Astrocyte (in vitro differentiated cells and primary cell): Measurements from ENCODE around the gene ARV1. TPM values are rescaled to one million over a fixed set of nuclear protein-coding genes. Genes with fewer than 3 reads are reported as not detected.

Source experiments
- DNase-seq: peaks from one replicate; pipeline ENCODE4 v3.0.0-alpha.2; 2010; ENCODE audit warnings: low read depth
- FAIRE-seq: peaks from 2 replicates; lab custom pipeline; 2011; peaks lifted over from hg19 to GRCh38; lab: Jason Lieb, UNC
- H2AFZ ChIP-seq: 2 replicates; pipeline ENCODE4 v1.6.0; 2012; ENCODE audit warnings: low read depth, low read length, inconsistent platforms
- H3K27ac ChIP-seq: 2 replicates; pipeline ENCODE4 v1.5.1; 2011; ENCODE audit warnings: low read depth, low read length, inconsistent platforms
- H3K27me3 ChIP-seq: 2 replicates; pipeline ENCODE4 v1.6.0; 2011; ENCODE audit warnings: low read length, inconsistent platforms; ENCODE audit not compliant: insufficient read depth
- H3K36me3 ChIP-seq: 2 replicates; pipeline ENCODE4 v1.5.1; 2011; ENCODE audit warnings: low read length, inconsistent platforms; ENCODE audit not compliant: insufficient read depth
- H3K4me1 ChIP-seq: 2 replicates; pipeline ENCODE4 v1.5.1; 2011; ENCODE audit warnings: low read length, inconsistent platforms; ENCODE audit not compliant: insufficient read depth
- H3K4me2 ChIP-seq: 2 replicates; pipeline ENCODE4 v1.6.0; 2012; ENCODE audit warnings: low read length, inconsistent platforms
- H3K4me3 ChIP-seq: 2 replicates; pipeline ENCODE4 v1.5.1; 2011; ENCODE audit warnings: low read depth, mild to moderate bottlenecking, low read length, inconsistent platforms; ENCODE audit not compliant: insufficient read depth
- H3K79me2 ChIP-seq: 2 replicates; pipeline ENCODE4 v1.6.0; 2012; ENCODE audit warnings: mild to moderate bottlenecking, low read length, inconsistent platforms; ENCODE audit not compliant: insufficient read depth
- H3K9ac ChIP-seq: 2 replicates; pipeline ENCODE4 v1.6.0; 2012; ENCODE audit warnings: mild to moderate bottlenecking, low read length, inconsistent platforms
- H3K9me3 ChIP-seq: 2 replicates; pipeline ENCODE4 v1.5.1; 2012; ENCODE audit warnings: low read depth, mild to moderate bottlenecking, low read length, inconsistent platforms; ENCODE audit not compliant: insufficient read depth
- H4K20me1 ChIP-seq: 2 replicates; pipeline ENCODE4 v1.6.0; 2012; ENCODE audit warnings: low read length, inconsistent platforms; ENCODE audit not compliant: insufficient read depth
- H3K27ac Mint-ChIP-seq: one replicate; pipeline ENCODE4 v1.8.0; 2021; ENCODE audit warnings: mild to moderate bottlenecking, mixed read lengths; ENCODE audit not compliant: unreplicated experiment
- H3K27me3 Mint-ChIP-seq: one replicate; pipeline ENCODE4 v1.8.0; 2021; ENCODE audit warnings: low read depth, mixed read lengths; ENCODE audit not compliant: unreplicated experiment
- H3K36me3 Mint-ChIP-seq: one replicate; pipeline ENCODE4 v1.8.0; 2021; ENCODE audit warnings: low read depth, mixed read lengths; ENCODE audit not compliant: unreplicated experiment
- H3K4me1 Mint-ChIP-seq: one replicate; pipeline ENCODE4 v1.8.0; 2021; ENCODE audit warnings: low read depth, mixed read lengths; ENCODE audit not compliant: unreplicated experiment
- H3K4me3 Mint-ChIP-seq: one replicate; pipeline ENCODE4 v1.8.0; 2021; ENCODE audit warnings: mild to moderate bottlenecking, moderate library complexity, mixed read lengths; ENCODE audit not compliant: unreplicated experiment
- H3K9me3 Mint-ChIP-seq: one replicate; pipeline ENCODE4 v1.8.0; 2021; ENCODE audit warnings: mild to moderate bottlenecking, mixed read lengths; ENCODE audit not compliant: unreplicated experiment
- CTCF ChIP-seq: IDR thresholded peaks from 2 replicates; pipeline ENCODE4 v1.5.1; 2011; ENCODE audit warnings: low read depth, mild to moderate bottlenecking, inconsistent platforms, low read length, moderate library complexity; ENCODE audit not compliant: insufficient read depth
- EZH2 ChIP-seq: IDR thresholded peaks from 2 replicates; pipeline ENCODE4 v1.6.1; 2012; ENCODE audit warnings: mild to moderate bottlenecking, low read length, inconsistent platforms; ENCODE audit not compliant: insufficient read depth
- total RNA-seq: library from RNA; stranded (reverse); gene quantifications from 2 replicates; pipeline ENCODE4 v1.2.1, GENCODE V29; 2021

Gene ARV1
- total RNA-seq, 1 donor from 2014 or later, result 14.4 TPM

DNA sequence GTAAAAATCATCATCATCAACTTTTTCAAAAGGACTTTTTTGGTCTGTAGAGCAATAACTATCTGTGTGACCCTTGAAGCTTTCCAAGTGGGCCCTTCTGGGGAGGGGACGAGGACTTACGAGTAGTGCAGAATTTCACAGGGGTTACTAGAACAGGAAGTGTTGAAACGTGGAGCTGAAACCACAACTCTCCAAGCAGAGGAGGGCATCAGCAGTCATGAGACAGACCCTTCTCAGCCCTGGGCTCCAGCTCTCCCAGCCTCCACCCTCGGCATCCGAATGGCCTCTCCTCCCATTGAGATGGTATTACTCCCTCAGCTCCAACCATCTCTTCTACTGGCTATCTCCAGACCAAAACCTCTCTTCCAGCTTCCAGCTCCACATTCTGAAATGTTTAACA, 57.5 kb downstream of the ARV1 start:
- Histone ChIP-seq H4K20me1 (peaks cover 38% of the 10 kb centered on the region), H3K4me3 (no peak overlapping the region), H3K27ac (no peak overlapping the region), H3K27me3 (no peaks in the 10 kb centered on the region), H3K4me1 (peaks cover 9% of the 10 kb centered on the region), H3K4me2 (no peak overlapping the region), H3K79me2 (peaks cover 3% of the 10 kb centered on the region), H2AFZ (no peak overlapping the region), H3K9ac (no peak overlapping the region), H3K9me3 (no peaks in the 10 kb centered on the region), H3K36me3 (no peaks in the 10 kb centered on the region)
- Mint-ChIP-seq H3K4me3 (no peak overlapping the region), H3K9me3 (peaks cover 1% of the 10 kb centered on the region), H3K36me3 (no peaks in the 10 kb centered on the region), H3K27me3 (peaks cover 3% of the 10 kb centered on the region), H3K27ac (no peak overlapping the region), H3K4me1 (peaks cover 16% of the 10 kb centered on the region)
- FAIRE-seq, result no peak
- no peak for DNase-seq
- no peak for TF ChIP-seq CTCF
- no peak for TF ChIP-seq EZH2

GRCh38 chr1:231037585-231038517, 59.0 kb downstream of the ARV1 start:
- no peak overlapping the region for H3K4me3 ChIP-seq
- TF ChIP-seq EZH2, result no peak
- TF ChIP-seq CTCF, result no peak
- H3K9me3 Mint-ChIP-seq, result peaks cover 1% of the 10 kb centered on the region

More at GRCh38 chr1:231037585-231038517, 59.0 kb downstream of the ARV1 start:
- no peak overlapping the region for H2AFZ ChIP-seq
- H3K4me2 ChIP-seq, result peak overlapping the region; percentile 82
- peaks cover 33% of the 10 kb centered on the region for H4K20me1 ChIP-seq
- no peak overlapping the region for H3K27ac Mint-ChIP-seq
- H3K4me3 Mint-ChIP-seq, result peak overlapping the region; percentile 86
- no peak overlapping the region for H3K9ac ChIP-seq
- peaks cover 3% of the 10 kb centered on the region for H3K79me2 ChIP-seq
- peak; percentile 37 for DNase-seq
- H3K36me3 ChIP-seq, result no peaks in the 10 kb centered on the region
- H3K27me3 Mint-ChIP-seq, result peaks cover 7% of the 10 kb centered on the region
- no peaks in the 10 kb centered on the region for H3K36me3 Mint-ChIP-seq
- no peaks in the 10 kb centered on the region for H3K9me3 ChIP-seq
- H3K4me1 ChIP-seq, result peaks cover 7% of the 10 kb centered on the region
- no peaks in the 10 kb centered on the region for H3K27me3 ChIP-seq
- no peak for FAIRE-seq
- H3K4me1 Mint-ChIP-seq, result peaks cover 13% of the 10 kb centered on the region
- H3K27ac ChIP-seq, result no peak overlapping the region
